ENCODE measurements around the gene ASMTL. TPM values are rescaled to one million over a fixed set of nuclear protein-coding genes. Genes with fewer than 3 reads are reported as not detected.

ASMTL gene
- total RNA-seq, 4 donors from 2014 or later: 9.5 to 23.9 (median 15.1) TPM

DNA sequence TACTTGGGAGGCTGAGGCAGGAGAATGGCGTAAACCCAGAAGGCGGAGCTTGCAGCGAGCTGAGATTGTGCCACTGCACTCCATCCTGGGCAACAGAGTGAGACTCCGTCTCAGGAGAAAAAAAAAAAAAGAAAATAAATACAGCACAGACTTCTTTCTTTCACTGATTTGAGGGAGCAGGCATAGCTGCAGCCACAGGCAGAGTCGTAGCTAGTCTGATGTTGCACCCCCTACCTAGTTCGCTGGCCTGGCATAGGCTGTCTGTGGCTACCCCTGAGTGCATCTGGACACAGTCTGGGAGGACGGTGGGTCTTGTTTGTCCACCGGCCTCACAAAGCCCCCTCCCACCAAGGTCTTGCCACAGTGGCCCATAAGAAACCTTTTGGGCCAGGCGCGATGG is 94.7 kb downstream of the ASMTL start:
- TF ChIP-seq CTCF (IDR thresholded peaks at IDR 0.05): no peak
- TF ChIP-seq POLR2A (IDR thresholded peaks at IDR 0.05): no peak
- no peaks in the 10 kb centered on the region for H3K27me3 ChIP-seq
- no peak for DNase-seq
- peaks cover 0 to 8% (median 0%) of the 10 kb centered on the region in 3 donors for H3K36me3 ChIP-seq
- H3K27ac ChIP-seq: no peak overlapping the region
- peaks cover 0 to 8% (median 4%) of the 10 kb centered on the region in 4 donors for H3K9me3 ChIP-seq
- H3K4me1 ChIP-seq: no peaks in the 10 kb centered on the region
- no peak overlapping the region for H3K4me3 ChIP-seq

DNA sequence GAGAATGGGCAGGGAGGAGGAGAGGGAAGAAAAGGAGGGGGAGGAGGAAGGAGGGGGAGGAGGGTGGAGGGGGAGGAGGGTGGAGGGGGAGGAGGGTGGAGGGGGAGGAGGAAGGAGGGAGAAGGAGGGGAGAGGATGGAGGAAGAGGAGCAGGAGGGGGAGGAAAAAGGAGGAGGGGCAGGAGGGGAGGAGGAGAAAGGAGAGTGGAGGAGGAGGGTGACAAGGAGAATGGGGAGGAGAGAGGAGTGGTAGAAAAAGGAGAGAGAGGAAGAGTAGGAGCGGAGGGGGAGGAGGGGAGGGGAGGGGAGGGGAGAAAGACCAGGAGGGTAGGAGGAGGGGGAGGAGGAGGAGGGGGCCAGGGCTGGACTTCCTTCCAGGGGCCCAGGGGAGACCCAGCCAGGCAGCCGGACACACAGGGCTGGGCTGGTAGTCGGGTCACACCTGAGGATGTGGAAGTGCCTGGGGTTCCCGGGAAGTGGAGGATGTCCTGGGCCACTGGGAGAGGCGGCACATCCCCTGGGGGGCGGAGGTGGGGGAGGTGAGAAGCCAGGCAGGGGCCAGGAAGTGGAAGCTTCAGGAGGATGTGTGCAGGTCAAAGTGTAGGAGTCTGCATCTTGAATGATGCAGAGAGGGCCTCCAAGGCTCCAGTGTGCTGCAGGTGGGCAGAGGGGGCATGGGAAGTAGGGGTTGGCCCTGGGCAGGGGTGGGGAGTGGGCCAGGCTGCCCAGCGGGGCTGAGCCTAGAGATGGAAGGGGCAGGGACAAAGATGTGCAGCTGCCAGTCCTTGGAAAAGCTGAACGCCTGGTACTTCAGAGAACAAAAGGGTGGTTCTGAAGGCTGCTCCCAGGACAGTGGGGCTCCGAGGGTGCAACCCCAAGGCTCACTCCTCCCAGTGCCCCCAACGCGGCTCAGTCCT is 97.3 kb downstream of the ASMTL start:
- Histone ChIP-seq H3K36me3 (peaks cover 0 to 8% (median 0%) of the 10 kb centered on the region in 3 donors), H3K9me3 (peaks cover 0 to 8% (median 4%) of the 10 kb centered on the region in 4 donors), H3K4me3 (no peak overlapping the region), H3K4me1 (no peaks in the 10 kb centered on the region), H3K27ac (no peak overlapping the region), H3K27me3 (no peaks in the 10 kb centered on the region)
- TF ChIP-seq POLR2A (IDR thresholded peaks at IDR 0.05) (no peak), CTCF (IDR thresholded peaks at IDR 0.05) (no peak)
- DNase-seq: no peak

DNA sequence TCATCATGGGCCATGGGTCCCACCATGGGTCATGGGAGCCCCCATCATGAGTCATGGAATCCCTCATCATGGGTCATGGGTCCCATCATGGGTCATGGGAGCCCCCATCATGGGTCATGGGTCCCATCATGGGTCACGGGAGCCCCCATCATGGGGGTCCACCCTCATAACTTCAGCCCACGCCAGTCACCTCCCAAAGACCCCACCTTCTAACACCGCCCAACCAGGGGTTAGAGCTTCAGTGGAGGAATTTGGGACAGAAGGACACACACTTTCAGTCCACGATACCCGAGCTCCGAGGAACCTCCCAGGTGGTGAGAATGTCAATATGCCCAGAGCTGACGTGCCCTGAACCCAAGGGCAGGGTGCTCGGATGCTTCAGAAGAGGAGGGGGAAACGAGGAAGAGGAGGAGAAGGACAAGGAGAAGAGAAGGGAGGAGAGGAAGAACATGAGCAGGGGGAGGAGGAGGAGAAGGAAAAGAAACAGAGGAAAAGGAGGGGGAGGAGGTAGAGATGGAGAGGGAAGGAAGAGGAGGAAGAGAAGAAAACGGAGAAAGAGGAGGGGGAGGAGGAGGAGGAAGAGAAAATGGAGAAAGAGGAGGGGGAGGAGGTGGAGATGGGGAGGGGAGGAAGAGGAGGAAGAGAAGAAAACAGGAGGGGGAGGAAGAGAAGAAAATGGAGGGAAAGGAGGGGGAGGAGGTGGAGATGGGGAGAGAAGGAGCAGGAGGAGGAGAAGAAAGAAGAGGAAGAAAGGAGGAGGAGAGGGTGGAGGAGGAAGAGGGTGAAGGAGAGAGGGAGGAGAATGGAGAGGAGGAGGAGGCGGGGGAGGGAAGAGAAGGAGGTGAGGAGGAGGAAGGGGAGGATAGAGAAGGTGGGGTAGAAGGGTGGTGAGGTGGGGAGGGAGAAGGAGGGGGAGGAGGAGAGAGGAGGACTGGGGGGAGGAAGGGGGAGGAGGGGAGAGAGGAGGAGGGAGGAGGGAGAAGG is 98.4 kb downstream of the ASMTL start:
- H3K27me3 ChIP-seq: no peaks in the 10 kb centered on the region
- H3K27ac ChIP-seq: no peak overlapping the region
- peaks cover 0 to 8% (median 0%) of the 10 kb centered on the region in 3 donors for H3K36me3 ChIP-seq
- no peak for DNase-seq
- peaks cover 0 to 8% (median 4%) of the 10 kb centered on the region in 4 donors for H3K9me3 ChIP-seq
- no peaks in the 10 kb centered on the region for H3K4me1 ChIP-seq
- TF ChIP-seq POLR2A (IDR thresholded peaks at IDR 0.05): no peak
- H3K4me3 ChIP-seq: no peak overlapping the region

Other genes starting within 250 kb of the ASMTL start
- gene CRLF2, start 240.3 kb downstream of the ASMTL start, total RNA-seq: not detected
- 10 to 100 TPM in 1 of 4 donors, 1 to 10 TPM in 3; 2.5 to 16.5 (median 3.1) TPM for gene CSF2RA, start 184.1 kb downstream of the ASMTL start, total RNA-seq
- 1 to 10 TPM in 3 of 4 donors, under 1 TPM in 1; 0.88 to 2.4 (median 1.6) TPM for gene IL3RA, start 116.1 kb downstream of the ASMTL start, total RNA-seq
- 100 to 1,000 TPM; 201 to 361 (median 314) TPM for gene SLC25A6, start 60.8 kb downstream of the ASMTL start, total RNA-seq
- gene P2RY8, start 84.3 kb upstream of the ASMTL start, total RNA-seq: 1 to 10 TPM in 2 of 4 donors, under 1 TPM in 2; 0.35 to 5.8 (median 1.2) TPM
- 100 to 1,000 TPM in 3 of 4 donors, 10 to 100 TPM in 1; 41.0 to 201 (median 107) TPM for gene AKAP17A, start 138.7 kb upstream of the ASMTL start, total RNA-seq
- gene ASMT, start 162.2 kb upstream of the ASMTL start, total RNA-seq: 10 to 100 TPM in 1 of 4 donors, not detected in 3; 12.4 TPM